ENCODE measurements around the gene TWIST2. TPM values are rescaled to one million over a fixed set of nuclear protein-coding genes. Genes with fewer than 3 reads are reported as not detected.
A peak's percentile ranks its signal among the peaks of the same experiment; 100 is the strongest.

The TWIST2 gene
- total RNA-seq, 2 donors from 2014 or later: 1.9 TPM; not detected in 1

GRCh38 chr2:238846378-238846627, 1.6 kb upstream of the TWIST2 start:
- Histone ChIP-seq H3K9me3 (ENCODE audit: control insufficient read depth, low read length) (no peaks in the 10 kb centered on the region), H3K27me3 (ENCODE audit: control insufficient read depth, insufficient read depth, low read length, poor library complexity, severe bottlenecking) (peaks cover 83% of the 10 kb centered on the region), H3K4me3 (ENCODE audit: low read length) (no peak overlapping the region), H3K9ac (ENCODE audit: extremely low read depth, low read length, poor library complexity, severe bottlenecking) (no peak overlapping the region), H3K36me3 (ENCODE audit: control insufficient read depth, insufficient read depth, low read length) (no peaks in the 10 kb centered on the region), H3K4me1 (ENCODE audit: control insufficient read depth, insufficient read depth, low read length) (no peaks in the 10 kb centered on the region), H3K27ac (ENCODE audit: low read depth, low read length) (no peak overlapping the region)
- 19 to 20% methylated on average over 1 to 18 of the region's 19 CpGs for WGBS, 2 experiments (ENCODE audit: insufficient coverage in 1 of 2, insufficient read length in 1 of 2)
- no peak for DNase-seq
- Mint-ChIP-seq H3K4me3 (peak overlapping the region; percentile 56), H3K36me3 (ENCODE audit: low read depth) (no peaks in the 10 kb centered on the region), H3K27me3 (ENCODE audit: insufficient read depth) (peaks cover 76% of the 10 kb centered on the region), H3K9me3 (no peaks in the 10 kb centered on the region), H3K4me1 (no peaks in the 10 kb centered on the region), H3K27ac (no peak overlapping the region)
- no peak for TF ChIP-seq CTCF (conservative IDR thresholded peaks at IDR 0.05)

GRCh38 chr2:238846628-238847418, 1.1 kb upstream of the TWIST2 start:
- Histone ChIP-seq H3K4me1 (ENCODE audit: control insufficient read depth, insufficient read depth, low read length) (no peaks in the 10 kb centered on the region), H3K36me3 (ENCODE audit: control insufficient read depth, insufficient read depth, low read length) (no peaks in the 10 kb centered on the region), H3K9ac (ENCODE audit: extremely low read depth, low read length, poor library complexity, severe bottlenecking) (no peak overlapping the region), H3K27ac (ENCODE audit: low read depth, low read length) (no peak overlapping the region), H3K9me3 (ENCODE audit: control insufficient read depth, low read length) (no peaks in the 10 kb centered on the region), H3K27me3 (ENCODE audit: control insufficient read depth, insufficient read depth, low read length, poor library complexity, severe bottlenecking) (peaks cover 88% of the 10 kb centered on the region), H3K4me3 (ENCODE audit: low read length) (no peak overlapping the region)
- 5 to 16% methylated on average over 27 to 80 of the region's 80 CpGs for WGBS, 2 experiments (ENCODE audit: insufficient coverage in 1 of 2, insufficient read length in 1 of 2)
- H3K36me3 Mint-ChIP-seq (ENCODE audit: low read depth): no peaks in the 10 kb centered on the region
- no peaks in the 10 kb centered on the region for H3K4me1 Mint-ChIP-seq
- peak; percentile 48 for TF ChIP-seq CTCF (conservative IDR thresholded peaks at IDR 0.05)
- peak overlapping the region; percentile 56 for H3K4me3 Mint-ChIP-seq
- peak; percentile 81 for DNase-seq
- H3K9me3 Mint-ChIP-seq: no peaks in the 10 kb centered on the region
- H3K27ac Mint-ChIP-seq: no peak overlapping the region
- peaks cover 82% of the 10 kb centered on the region for H3K27me3 Mint-ChIP-seq (ENCODE audit: insufficient read depth)

- Mint-ChIP-seq H3K4me1 (no peaks in the 10 kb centered on the region), H3K36me3 (ENCODE audit: low read depth) (no peaks in the 10 kb centered on the region), H3K27ac (no peak overlapping the region), H3K4me3 (peak overlapping the region; percentile 56), H3K27me3 (ENCODE audit: insufficient read depth) (peaks cover 83% of the 10 kb centered on the region), H3K9me3 (no peaks in the 10 kb centered on the region)
- Histone ChIP-seq H3K9me3 (ENCODE audit: control insufficient read depth, low read length) (no peaks in the 10 kb centered on the region), H3K4me3 (ENCODE audit: low read length) (peak overlapping the region; percentile 75), H3K27ac (ENCODE audit: low read depth, low read length) (no peak overlapping the region), H3K27me3 (ENCODE audit: control insufficient read depth, insufficient read depth, low read length, poor library complexity, severe bottlenecking) (peaks cover 91% of the 10 kb centered on the region), H3K36me3 (ENCODE audit: control insufficient read depth, insufficient read depth, low read length) (no peaks in the 10 kb centered on the region), H3K9ac (ENCODE audit: extremely low read depth, low read length, poor library complexity, severe bottlenecking) (no peak overlapping the region), H3K4me1 (ENCODE audit: control insufficient read depth, insufficient read depth, low read length) (no peaks in the 10 kb centered on the region)
- WGBS, 2 experiments (ENCODE audit: insufficient coverage in 1 of 2, insufficient read length in 1 of 2): 9 to 21% methylated on average over 9 to 30 of the region's 30 CpGs
- no peak for DNase-seq
- TF ChIP-seq CTCF (conservative IDR thresholded peaks at IDR 0.05): no peak
Measured at GRCh38 chr2:238847419-238847801, 475 bp upstream of the TWIST2 start.

All from endodermal cell (in vitro differentiated cells).